ENCODE results near the gene WASL.
"Not testable (repeated sequence)": the region's sequence is repeated elsewhere in the genome, so short reads cannot be mapped to it uniquely, and the experiment has no call there.

Gene WASL

GRCh38 chr7:123658023-123658422 lies 90.8 kb downstream of the WASL start:
- DNase-seq (ENCODE audit: low spot score): no peak

DNA sequence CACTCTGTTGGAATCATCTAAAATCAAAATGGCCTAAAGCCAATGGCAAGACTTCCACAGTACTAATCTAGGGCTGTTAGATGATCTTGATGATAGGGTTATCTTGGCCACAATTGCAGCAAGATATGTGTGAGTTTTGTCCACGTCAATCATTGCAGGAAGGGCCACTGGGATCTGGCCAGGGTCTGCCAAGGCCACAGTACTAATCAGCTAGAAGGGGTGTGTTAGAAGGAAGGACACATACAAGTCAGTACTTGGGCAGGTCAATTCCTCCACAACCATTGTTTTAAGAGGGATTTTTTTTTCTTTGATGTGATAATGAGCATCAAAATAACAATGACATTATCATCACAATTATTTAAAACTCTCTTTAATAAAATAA lies 91.5 kb downstream of the WASL start:
- DNase-seq (ENCODE audit: low spot score): no peak

DNA sequence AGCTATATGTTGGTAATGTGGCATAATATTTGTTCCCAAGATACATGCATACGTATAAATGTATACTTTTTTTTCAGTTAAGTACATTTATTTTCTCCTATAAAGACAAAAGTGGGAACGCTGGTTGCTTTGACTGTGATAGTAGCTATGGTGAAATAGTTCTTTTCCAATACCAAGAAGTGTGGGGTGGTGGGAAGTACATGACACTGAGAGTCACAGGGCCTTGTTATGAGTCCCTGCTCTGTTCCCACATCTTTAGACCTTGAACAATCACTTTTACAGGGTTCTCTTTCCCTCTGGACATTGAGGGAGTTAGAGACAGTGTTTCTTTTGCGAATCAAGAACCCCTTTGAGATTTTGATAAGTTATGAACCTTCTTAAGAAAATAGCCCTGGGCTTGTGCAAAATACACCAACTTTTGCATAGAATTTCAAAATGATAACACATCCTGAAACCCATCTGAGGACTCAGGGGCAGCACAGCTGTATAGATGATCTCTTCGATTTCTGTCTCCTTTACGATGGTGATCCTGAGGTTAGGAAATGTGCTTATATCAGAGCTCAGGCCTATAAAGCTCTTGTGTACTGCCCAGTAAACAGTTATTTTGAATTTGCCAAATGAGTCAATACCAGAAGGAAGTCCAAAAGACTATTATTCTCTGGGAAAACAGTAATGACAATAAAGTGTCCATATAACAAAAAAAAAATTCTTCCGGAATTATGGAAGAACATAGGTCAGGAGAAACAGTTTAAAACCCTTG lies 92.1 kb downstream of the WASL start:
- DNase-seq (ENCODE audit: low spot score): no peak

DNA sequence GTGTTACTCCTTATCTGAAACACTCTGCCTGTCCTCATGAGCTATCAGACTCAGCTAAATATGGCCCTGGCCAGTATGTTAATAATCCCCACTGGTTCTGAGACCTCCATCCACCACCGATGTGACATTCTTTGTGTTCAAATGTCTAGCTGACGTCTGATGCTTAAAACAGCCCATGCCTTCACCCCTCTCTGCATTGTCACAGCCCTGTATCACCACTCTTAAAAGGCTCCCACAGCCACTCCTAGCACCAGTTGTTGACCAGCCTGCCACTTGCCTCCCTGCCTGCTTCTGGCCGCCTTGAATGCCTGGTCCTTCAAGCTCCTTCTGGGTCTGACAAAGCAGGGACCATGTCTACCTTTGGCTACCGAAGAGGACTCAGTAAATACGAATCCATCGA lies 93.2 kb downstream of the WASL start, which contains the start of gene LMOD2:
TSS of gene LMOD2 (plus strand) at position 253 of the 400 bp plus-strand sequence. CDS start at position 351, 98 bp downstream.
- no peak for DNase-seq (ENCODE audit: low spot score)

- DNase-seq (ENCODE audit: low spot score): no peak
Observed at GRCh38 chr7:123653162-123653561, 95.6 kb downstream of the WASL start.

GRCh38 chr7:123652406-123652805 lies 96.4 kb downstream of the WASL start:
- DNase-seq (ENCODE audit: low spot score): no peak

- no peak for DNase-seq (ENCODE audit: low spot score)
Observed at GRCh38 chr7:123650595-123650994, 98.2 kb downstream of the WASL start.

- DNase-seq (ENCODE audit: low spot score): no peak
Observed at GRCh38 chr7:123649964-123650363, 98.8 kb downstream of the WASL start.

DNA sequence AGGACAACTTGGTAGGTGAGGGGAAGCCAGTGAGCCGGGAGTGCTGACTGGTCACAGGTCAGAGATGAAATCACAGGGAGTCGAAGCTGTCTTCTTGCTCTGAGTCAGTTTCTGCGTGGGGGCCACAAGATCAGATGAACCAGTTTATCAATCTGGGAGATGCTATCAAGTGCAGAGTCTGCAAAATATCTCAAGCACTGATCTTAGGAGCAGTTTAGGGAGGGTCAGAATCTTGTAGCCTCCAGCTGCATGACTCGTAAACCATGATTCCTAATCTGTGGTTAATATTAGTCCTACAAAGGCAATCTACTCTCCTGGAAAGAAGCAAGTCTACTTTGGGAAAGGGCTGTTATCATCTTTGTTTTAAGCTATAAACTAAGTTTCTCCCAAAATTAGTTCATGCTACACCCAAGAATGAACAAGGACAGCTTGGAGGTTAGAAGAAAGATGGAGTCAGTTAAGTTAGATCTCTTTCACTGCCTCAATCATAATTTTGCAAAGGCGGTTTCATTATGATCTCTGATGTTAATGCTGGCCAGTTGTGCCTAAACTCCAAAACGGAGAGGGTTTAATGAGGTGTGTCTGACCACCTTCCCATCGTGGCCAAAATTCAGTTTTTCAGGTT lies 101.6 kb downstream of the WASL start:
- no peak for DNase-seq (ENCODE audit: low spot score)

DNA sequence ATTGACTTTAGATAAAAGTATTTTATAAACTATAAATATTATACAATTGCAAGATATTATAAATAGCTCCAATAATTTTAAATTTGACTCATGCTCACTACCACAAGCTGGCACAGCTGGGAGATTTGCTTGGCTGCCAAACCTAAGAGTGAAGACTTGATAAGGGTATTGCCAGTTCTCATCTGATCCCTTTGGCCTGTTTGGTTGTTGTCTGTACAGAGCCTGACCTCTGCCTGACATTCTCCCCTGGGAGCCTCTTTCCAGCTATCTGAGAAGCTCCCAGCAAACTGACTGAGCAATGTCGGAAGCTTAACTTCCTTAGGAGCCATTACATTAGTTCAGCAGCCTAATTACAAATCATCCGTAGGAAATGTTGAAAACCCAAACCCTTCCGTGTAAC lies 103.3 kb downstream of the WASL start:
- DNase-seq (ENCODE audit: low spot score): no peak

- no peak for DNase-seq (ENCODE audit: low spot score)
Observed at GRCh38 chr7:123643495-123644441, 105.0 kb downstream of the WASL start.

DNA sequence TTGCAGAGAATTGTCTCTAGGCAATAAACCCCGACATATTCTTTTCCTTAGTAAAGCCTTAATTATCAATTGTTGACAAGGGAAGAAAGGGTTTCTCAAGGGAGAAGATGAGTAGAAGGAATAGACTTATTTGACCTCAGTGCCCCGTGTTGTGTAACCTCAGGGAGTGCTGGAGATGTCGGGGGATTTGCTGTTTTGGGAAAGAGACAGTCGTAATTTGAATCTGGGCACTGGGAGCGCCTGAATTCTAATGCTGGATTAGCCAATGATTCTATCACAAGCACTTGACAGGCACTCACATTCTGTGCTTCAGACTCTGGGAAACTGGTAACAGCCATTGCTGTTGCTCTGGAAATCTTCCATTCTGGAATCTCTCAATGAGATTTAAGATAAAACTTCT lies 106.9 kb downstream of the WASL start:
- DNase-seq (ENCODE audit: low spot score): no peak

GRCh38 chr7:123640583-123640982 lies 108.2 kb downstream of the WASL start:
- no peak for DNase-seq (ENCODE audit: low spot score)

DNA sequence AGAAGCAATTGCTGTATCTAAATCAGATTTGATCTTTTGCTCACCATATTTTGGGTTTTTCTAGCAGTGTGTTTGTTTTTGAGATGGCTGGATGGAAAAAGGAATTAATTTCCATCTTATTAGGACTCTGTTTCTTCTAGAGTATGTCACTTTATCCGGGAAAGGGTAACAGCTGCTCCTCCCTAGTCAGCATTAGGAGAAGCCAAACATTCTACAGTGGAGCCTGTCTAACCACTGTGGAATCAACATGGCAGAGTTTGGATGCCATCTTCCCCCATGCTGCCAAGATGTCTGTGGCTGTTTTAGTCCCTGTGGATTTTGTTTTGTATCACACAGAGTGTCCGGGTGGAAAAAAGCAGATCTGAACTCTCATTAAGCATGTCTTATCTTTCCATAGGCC lies 109.2 kb downstream of the WASL start:
- DNase-seq (ENCODE audit: low spot score): no peak

GRCh38 chr7:123637878-123638277 lies 110.9 kb downstream of the WASL start:
- no peak for DNase-seq (ENCODE audit: low spot score)

- DNase-seq (ENCODE audit: low spot score): no peak
Observed at GRCh38 chr7:123637203-123637602, 111.6 kb downstream of the WASL start.

GRCh38 chr7:123635551-123636359 lies 113.0 kb downstream of the WASL start:
- DNase-seq (ENCODE audit: low spot score): no peak

DNA sequence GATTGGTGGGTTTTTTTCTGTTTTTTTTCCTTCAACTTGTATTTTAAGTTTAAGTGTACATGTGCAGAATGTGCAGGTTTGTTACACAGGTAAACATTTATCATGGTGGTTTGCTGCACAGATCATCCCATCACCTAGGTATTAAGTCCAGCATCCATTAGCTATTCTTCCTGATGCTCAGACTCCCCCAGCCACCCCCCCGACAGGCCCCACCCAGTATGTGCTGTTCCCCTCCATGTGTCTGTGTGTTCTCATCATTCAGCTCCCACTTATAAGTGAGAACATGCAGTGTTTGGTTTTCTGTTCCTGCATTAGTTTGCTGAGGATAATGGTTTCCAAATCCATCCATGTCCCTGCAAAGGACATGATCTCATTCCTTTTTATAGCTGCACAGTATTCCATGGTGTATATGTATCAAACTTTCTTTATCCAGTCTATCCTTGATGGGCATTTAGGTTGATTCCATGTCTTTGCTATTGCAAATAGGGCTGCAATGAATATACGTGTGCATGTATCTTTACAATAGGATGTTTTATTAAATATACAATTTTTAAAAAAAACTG lies 114.7 kb downstream of the WASL start:
- DNase-seq (ENCODE audit: low spot score): not testable (repeated sequence)

DNA sequence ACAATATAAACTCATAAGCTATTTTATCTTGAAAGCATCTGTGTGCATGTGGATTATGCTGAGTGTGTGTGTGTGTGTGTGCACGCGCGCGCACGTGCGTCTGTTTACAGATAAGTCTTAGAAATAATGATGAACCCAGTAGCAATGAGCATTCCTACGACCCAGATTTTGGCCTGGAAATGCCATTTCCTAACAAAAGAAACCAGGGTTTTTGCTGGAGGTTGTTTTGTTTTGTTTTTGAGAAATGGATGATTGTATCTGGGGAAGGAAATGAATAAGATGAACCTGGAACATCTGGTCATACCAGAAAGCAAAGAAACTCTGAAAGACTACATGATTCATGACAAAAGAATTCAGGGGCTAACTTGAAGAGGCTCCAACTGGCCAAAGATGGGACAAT lies 115.2 kb downstream of the WASL start:
- DNase-seq (ENCODE audit: low spot score): no peak

GRCh38 chr7:123632808-123633207 lies 116.0 kb downstream of the WASL start:
- no peak for DNase-seq (ENCODE audit: low spot score)

All from CD4-positive, alpha-beta T cell treated with Interleukin-6 at 100 ng/mL for 8 hours (primary cell).